ENCODE measurements around the gene RHOBTB3.

RHOBTB3 gene

DNA sequence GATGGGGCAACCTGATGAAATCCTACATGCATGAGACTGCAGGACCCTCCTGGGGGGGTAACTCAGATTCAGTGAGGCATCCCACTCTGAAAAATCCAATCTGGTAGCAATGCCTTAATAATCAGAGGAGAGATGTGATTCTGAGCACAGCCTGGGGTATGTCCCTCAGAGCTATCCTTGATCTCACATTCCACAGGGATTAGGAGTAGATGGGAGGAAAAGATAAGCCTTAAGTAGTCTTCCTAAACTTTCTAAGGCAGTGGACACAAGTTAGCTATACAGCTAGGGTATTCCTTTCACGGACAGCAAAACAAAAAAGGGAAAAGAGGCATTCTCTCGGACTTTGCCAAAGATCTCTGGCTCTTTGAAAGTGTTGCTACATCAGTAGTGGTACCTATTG lies 44.5 kb upstream of the RHOBTB3 start:
- Histone ChIP-seq H3F3A (ENCODE audit: low read depth) (no peaks in the 10 kb centered on the region), H3K27me3 (ENCODE audit: insufficient read depth, low read length, poor library complexity, severe bottlenecking) (no peaks in the 10 kb centered on the region), H3K9me3 (ENCODE audit: insufficient read depth, low read depth, low read length) (no peaks in the 10 kb centered on the region), H3K9me2 (replicated peaks; ENCODE audit: low read depth, low read length) (no peaks in the 10 kb centered on the region), H3K36me3 (ENCODE audit: insufficient read depth, low read length) (no peaks in the 10 kb centered on the region), H2AFZ (ENCODE audit: low read length) (no peak overlapping the region), H3K4me3 (ENCODE audit: low read length, poor library complexity, severe bottlenecking) (no peak overlapping the region), H4K20me1 (ENCODE audit: insufficient read depth, low read length, poor library complexity, severe bottlenecking) (no peaks in the 10 kb centered on the region), H3K79me2 (ENCODE audit: insufficient read depth, low read length) (no peaks in the 10 kb centered on the region), H3K4me1 (ENCODE audit: insufficient read depth, low read length, poor library complexity, severe bottlenecking) (no peaks in the 10 kb centered on the region), H3K4me2 (ENCODE audit: low read depth, low read length, poor library complexity, severe bottlenecking) (no peak overlapping the region), H3K9ac (ENCODE audit: low read depth, low read length, poor library complexity, severe bottlenecking) (no peak overlapping the region)
- TF ChIP-seq EZH2phosphoT487 (IDR thresholded peaks at IDR 0.05; ENCODE audit: borderline replicate concordance), result no peak
- TF ChIP-seq CTCF (conservative IDR thresholded peaks at IDR 0.05; ENCODE audit: low read length), result no peak

- no peak overlapping the region for H3K9ac ChIP-seq (ENCODE audit: low read depth, low read length, poor library complexity, severe bottlenecking)
- H3K79me2 ChIP-seq (ENCODE audit: insufficient read depth, low read length), result no peaks in the 10 kb centered on the region
- no peak overlapping the region for H3K4me3 ChIP-seq (ENCODE audit: low read length, poor library complexity, severe bottlenecking)
- H4K20me1 ChIP-seq (ENCODE audit: insufficient read depth, low read length, poor library complexity, severe bottlenecking), result no peaks in the 10 kb centered on the region
- H3K27me3 ChIP-seq (ENCODE audit: insufficient read depth, low read length, poor library complexity, severe bottlenecking), result no peaks in the 10 kb centered on the region
- no peak overlapping the region for H3K4me2 ChIP-seq (ENCODE audit: low read depth, low read length, poor library complexity, severe bottlenecking)
- H2AFZ ChIP-seq (ENCODE audit: low read length), result no peak overlapping the region
- H3K9me3 ChIP-seq (ENCODE audit: insufficient read depth, low read depth, low read length), result no peaks in the 10 kb centered on the region
- H3K36me3 ChIP-seq (ENCODE audit: insufficient read depth, low read length), result no peaks in the 10 kb centered on the region
- no peaks in the 10 kb centered on the region for H3K4me1 ChIP-seq (ENCODE audit: insufficient read depth, low read length, poor library complexity, severe bottlenecking)
- no peaks in the 10 kb centered on the region for H3F3A ChIP-seq (ENCODE audit: low read depth)
- H3K9me2 ChIP-seq (replicated peaks; ENCODE audit: low read depth, low read length), result no peaks in the 10 kb centered on the region
- TF ChIP-seq EZH2phosphoT487 (IDR thresholded peaks at IDR 0.05; ENCODE audit: borderline replicate concordance) (no peak), CTCF (conservative IDR thresholded peaks at IDR 0.05; ENCODE audit: low read length) (no peak)
These were observed 41.5 kb upstream of the RHOBTB3 start for GRCh38 chr5:95689680-95690079.

GRCh38 chr5:95690333-95690732 lies 40.8 kb upstream of the RHOBTB3 start:
- Histone ChIP-seq H3K4me3 (ENCODE audit: low read length, poor library complexity, severe bottlenecking) (no peak overlapping the region), H3K9ac (ENCODE audit: low read depth, low read length, poor library complexity, severe bottlenecking) (no peak overlapping the region), H3K9me2 (replicated peaks; ENCODE audit: low read depth, low read length) (no peaks in the 10 kb centered on the region), H3K9me3 (ENCODE audit: insufficient read depth, low read depth, low read length) (no peaks in the 10 kb centered on the region), H3F3A (ENCODE audit: low read depth) (no peaks in the 10 kb centered on the region), H4K20me1 (ENCODE audit: insufficient read depth, low read length, poor library complexity, severe bottlenecking) (no peaks in the 10 kb centered on the region), H2AFZ (ENCODE audit: low read length) (no peak overlapping the region), H3K36me3 (ENCODE audit: insufficient read depth, low read length) (no peaks in the 10 kb centered on the region), H3K79me2 (ENCODE audit: insufficient read depth, low read length) (no peaks in the 10 kb centered on the region), H3K27me3 (ENCODE audit: insufficient read depth, low read length, poor library complexity, severe bottlenecking) (no peaks in the 10 kb centered on the region), H3K4me1 (ENCODE audit: insufficient read depth, low read length, poor library complexity, severe bottlenecking) (no peaks in the 10 kb centered on the region), H3K4me2 (ENCODE audit: low read depth, low read length, poor library complexity, severe bottlenecking) (no peak overlapping the region)
- TF ChIP-seq CTCF (conservative IDR thresholded peaks at IDR 0.05; ENCODE audit: low read length), result no peak
- TF ChIP-seq EZH2phosphoT487 (IDR thresholded peaks at IDR 0.05; ENCODE audit: borderline replicate concordance), result no peak
